HFFc6 (cell line): ENCODE data around the gene TRMU. TPM values are rescaled to one million over a fixed set of nuclear protein-coding genes. Genes with fewer than 3 reads are reported as not detected.

Experiments used
- DNase-seq: peaks from one replicate; pipeline ENCODE4 v3.0.0-alpha.2; 2018
- H3K27ac Mint-ChIP-seq: 2 replicates; pipeline ENCODE4 v1.8.0; 2020; ENCODE audit warnings: mild to moderate bottlenecking, mixed read lengths
- H3K27me3 Mint-ChIP-seq: 2 replicates; pipeline ENCODE4 v1.8.0; 2021; ENCODE audit warnings: mild to moderate bottlenecking, moderate library complexity, mixed read lengths; ENCODE audit not compliant: insufficient read depth
- H3K36me3 Mint-ChIP-seq: 2 replicates; pipeline ENCODE4 v1.8.0; 2021; ENCODE audit warnings: low read depth, mixed read lengths
- H3K4me1 Mint-ChIP-seq: 2 replicates; pipeline ENCODE4 v1.8.0; 2020; ENCODE audit warnings: low read depth, mixed read lengths
- H3K4me3 Mint-ChIP-seq: 2 replicates; pipeline ENCODE4 v1.8.0; 2020; ENCODE audit warnings: mild to moderate bottlenecking, moderate library complexity, mixed read lengths
- H3K9me3 Mint-ChIP-seq: 2 replicates; pipeline ENCODE4 v1.8.0; 2020; ENCODE audit warnings: mild to moderate bottlenecking, mixed read lengths
- total RNA-seq, 6 experiments: library from RNA; stranded (reverse); fragmentation: NEBNext Ultra II Directional; extraction: Animal tissue kit (Norgen Biotek cat#: 25700); gene quantifications; 2 replicates in 1 of 6; 3 replicates in 5 of 6; pipeline ENCODE4 v1.2.3, GENCODE V29; 2021
- TF ChIP-seq, protein P1 (sequence below): fragments of 200-600 bp; sonication (generic); IDR thresholded peaks from 2 replicates; pipeline ENCODE4 v1.5.0; 2021; ENCODE audit warnings: antibody characterized with exemption, mild to moderate bottlenecking

The TRMU gene
- total RNA-seq, 6 experiments from 2014 or later, result 26.4 to 36.4 (median 32.4) TPM

DNA sequence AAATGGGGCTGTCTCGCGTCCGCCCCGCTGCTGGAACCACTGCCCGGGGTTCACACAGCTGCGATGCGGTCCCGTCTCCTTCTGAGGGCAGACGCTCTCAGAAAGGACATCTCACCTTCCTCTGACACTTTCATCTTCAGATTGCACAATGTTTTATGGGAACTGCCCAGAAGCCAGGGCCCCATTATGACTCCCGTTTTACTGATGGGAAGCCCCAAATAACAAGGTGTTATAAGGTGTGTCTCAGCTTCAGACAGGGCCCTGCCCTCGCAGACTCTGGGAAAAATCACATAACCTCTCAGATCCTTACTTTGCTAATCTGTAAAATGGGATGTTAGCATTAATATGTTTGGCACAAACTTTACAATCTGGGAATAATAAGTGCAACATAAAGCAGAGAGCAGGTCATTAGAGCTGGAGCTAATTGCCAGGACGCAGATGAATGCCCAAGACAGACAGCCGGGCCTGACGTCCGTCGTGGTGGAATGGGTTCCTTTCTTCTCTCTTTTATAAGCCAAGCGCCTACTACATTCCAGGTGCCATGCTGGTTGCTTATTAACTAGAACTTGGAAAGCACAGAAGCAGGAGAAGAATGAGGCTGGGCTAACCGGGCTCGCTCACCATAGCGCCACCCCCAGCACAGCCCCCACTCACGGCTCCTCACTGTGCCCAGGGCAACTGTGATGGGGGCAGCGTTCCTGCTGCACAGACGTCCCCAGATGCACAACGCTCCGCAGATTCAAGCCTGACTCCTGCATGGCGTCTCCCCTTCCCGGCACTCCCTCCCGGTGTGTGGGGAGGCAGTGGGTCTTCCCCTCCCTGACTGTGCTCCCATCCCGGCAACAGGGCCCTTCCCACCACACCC, 43.8 kb downstream of the TRMU start:
- Mint-ChIP-seq H3K4me3 (no peak overlapping the region), H3K9me3 (peaks cover 12% of the 10 kb centered on the region), H3K36me3 (peaks cover 25% of the 10 kb centered on the region), H3K27ac (no peak overlapping the region), H3K4me1 (peaks cover 4% of the 10 kb centered on the region; the same call in 1 of the 2 replicates), H3K27me3 (peaks cover 6% of the 10 kb centered on the region)
- DNase-seq, result no peak
- TF ChIP-seq, protein P1, sequence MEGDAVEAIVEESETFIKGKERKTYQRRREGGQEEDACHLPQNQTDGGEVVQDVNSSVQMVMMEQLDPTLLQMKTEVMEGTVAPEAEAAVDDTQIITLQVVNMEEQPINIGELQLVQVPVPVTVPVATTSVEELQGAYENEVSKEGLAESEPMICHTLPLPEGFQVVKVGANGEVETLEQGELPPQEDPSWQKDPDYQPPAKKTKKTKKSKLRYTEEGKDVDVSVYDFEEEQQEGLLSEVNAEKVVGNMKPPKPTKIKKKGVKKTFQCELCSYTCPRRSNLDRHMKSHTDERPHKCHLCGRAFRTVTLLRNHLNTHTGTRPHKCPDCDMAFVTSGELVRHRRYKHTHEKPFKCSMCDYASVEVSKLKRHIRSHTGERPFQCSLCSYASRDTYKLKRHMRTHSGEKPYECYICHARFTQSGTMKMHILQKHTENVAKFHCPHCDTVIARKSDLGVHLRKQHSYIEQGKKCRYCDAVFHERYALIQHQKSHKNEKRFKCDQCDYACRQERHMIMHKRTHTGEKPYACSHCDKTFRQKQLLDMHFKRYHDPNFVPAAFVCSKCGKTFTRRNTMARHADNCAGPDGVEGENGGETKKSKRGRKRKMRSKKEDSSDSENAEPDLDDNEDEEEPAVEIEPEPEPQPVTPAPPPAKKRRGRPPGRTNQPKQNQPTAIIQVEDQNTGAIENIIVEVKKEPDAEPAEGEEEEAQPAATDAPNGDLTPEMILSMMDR, result no peak

DNA sequence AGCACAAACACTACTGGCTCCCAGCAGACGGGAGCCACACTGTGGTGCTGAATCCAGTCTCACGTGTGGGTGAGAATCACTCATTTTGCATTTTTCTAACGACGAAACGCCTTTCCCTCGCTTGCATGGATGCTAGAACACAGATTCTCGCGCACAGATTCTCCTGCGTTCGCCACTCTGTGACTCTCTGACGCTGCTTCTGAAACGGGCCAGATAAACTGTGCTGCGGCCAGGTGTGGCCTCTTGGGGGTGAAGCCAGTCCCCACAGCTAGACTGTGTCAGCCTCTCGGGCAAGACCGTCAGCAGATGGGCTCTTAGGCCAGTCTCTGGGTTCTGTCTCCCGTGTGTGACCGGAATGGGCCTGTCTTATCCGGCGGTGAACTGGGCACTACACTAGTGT, 44.6 kb downstream of the TRMU start:
- no peak overlapping the region for H3K4me3 Mint-ChIP-seq
- DNase-seq, result no peak
- peaks cover 4% of the 10 kb centered on the region; the same call in 1 of the 2 replicates for H3K4me1 Mint-ChIP-seq
- H3K9me3 Mint-ChIP-seq, result peaks cover 11% of the 10 kb centered on the region
- no peak overlapping the region for H3K27ac Mint-ChIP-seq
- H3K27me3 Mint-ChIP-seq, result peaks cover 6% of the 10 kb centered on the region
- TF ChIP-seq, protein P1, result no peak
- peaks cover 25% of the 10 kb centered on the region for H3K36me3 Mint-ChIP-seq

DNA sequence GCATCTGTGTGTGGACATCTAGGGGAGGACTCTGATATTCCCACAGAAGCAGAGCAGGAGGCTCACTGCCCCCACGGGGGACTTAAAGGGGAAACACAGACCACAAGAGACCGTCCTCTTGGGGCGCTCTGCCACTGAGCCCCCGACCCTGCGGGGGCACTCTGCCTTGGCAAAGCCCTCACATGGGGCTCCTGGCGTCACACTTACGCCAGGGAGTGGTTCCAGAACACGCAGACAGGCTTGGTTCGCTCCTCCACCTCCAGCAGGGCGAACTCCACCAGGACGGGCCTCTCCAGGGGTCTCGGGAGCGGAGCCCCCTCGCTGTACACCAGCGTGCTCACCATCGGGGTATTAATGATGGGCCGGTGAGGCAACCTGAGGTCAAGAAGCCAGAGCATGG, 45.1 kb downstream of the TRMU start:
- H3K27me3 Mint-ChIP-seq, result peaks cover 6% of the 10 kb centered on the region
- no peak overlapping the region for H3K27ac Mint-ChIP-seq
- peaks cover 4% of the 10 kb centered on the region; the same call in 1 of the 2 replicates for H3K4me1 Mint-ChIP-seq
- DNase-seq, result no peak
- TF ChIP-seq, protein P1, result no peak
- H3K9me3 Mint-ChIP-seq, result peaks cover 6% of the 10 kb centered on the region
- no peak overlapping the region for H3K4me3 Mint-ChIP-seq
- H3K36me3 Mint-ChIP-seq, result peaks cover 24% of the 10 kb centered on the region

DNA sequence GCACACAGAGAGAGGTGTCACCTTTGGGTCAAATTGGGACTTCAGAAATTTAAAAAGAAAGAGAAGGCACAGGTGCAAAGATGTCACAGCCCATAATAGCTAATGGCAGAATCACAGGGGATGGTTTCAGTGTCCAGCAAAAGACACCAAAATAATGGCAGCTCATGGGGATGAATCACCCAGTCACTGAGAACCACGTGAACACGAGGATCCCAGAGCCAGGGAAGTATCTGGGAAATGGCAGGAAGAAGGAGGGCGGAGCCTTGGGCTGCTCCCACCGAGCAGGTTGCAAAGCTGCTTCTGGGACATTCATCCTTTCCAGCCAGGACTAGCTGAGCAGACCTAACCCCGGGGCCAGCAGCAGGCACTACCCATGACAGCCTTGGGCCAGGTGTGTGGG, 45.6 kb downstream of the TRMU start:
- no peak overlapping the region for H3K27ac Mint-ChIP-seq
- no peak for DNase-seq
- peaks cover under 1% of the 10 kb centered on the region for H3K9me3 Mint-ChIP-seq
- TF ChIP-seq, protein P1, result no peak
- H3K27me3 Mint-ChIP-seq, result peaks cover 6% of the 10 kb centered on the region
- peaks cover 19% of the 10 kb centered on the region for H3K36me3 Mint-ChIP-seq
- no peak overlapping the region for H3K4me3 Mint-ChIP-seq
- H3K4me1 Mint-ChIP-seq, result peaks cover 4% of the 10 kb centered on the region; the same call in 1 of the 2 replicates

DNA sequence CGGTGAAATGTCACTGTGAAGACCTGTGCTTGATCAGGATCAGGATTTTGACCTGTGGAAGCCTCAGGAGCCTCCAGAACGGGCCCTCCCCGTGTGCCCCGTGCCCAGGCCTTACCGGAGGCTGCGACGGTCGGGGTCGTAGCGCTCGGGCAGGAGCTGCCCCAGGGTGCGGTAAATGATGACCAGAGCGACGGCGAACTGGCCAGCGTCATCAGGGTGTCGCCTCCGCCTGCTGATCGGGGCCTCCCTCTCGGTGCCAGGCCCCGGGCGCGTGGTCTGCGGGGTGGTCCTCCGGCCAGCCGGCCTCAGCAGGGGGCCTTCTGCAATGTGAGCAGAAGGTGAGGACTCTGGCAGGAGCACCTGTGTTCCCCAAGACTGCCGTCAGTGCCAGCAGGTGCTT, 46.2 kb downstream of the TRMU start:
- Mint-ChIP-seq H3K4me3 (no peak overlapping the region), H3K27ac (no peak overlapping the region)

More for the DNA sequence above, 46.2 kb downstream of the TRMU start:
- DNase-seq, result no peak
- Mint-ChIP-seq H3K4me1 (peaks cover 4% of the 10 kb centered on the region; the same call in 1 of the 2 replicates), H3K9me3 (no peaks in the 10 kb centered on the region; the same call in 1 of the 2 replicates), H3K27me3 (peaks cover 8% of the 10 kb centered on the region), H3K36me3 (peaks cover 14% of the 10 kb centered on the region)
- TF ChIP-seq, protein P1, result no peak
